Testis (tissue), 3 donors: ENCODE results near the gene BECN2. TPM values are rescaled to one million over a fixed set of nuclear protein-coding genes. Genes with fewer than 3 reads are reported as not detected.

Source experiments
- DNase-seq: peaks from one replicate; pipeline ENCODE4 v3.0.0-alpha.2; 2019
- H3K27ac ChIP-seq, 2 donors: fragments of 200-600 bp; sonication (generic); one replicate each; pipeline ENCODE4 v1.5.1; 2019
- H3K27me3 ChIP-seq: fragments of 200-600 bp; sonication (generic); one replicate; pipeline ENCODE4 v1.5.1; 2019
- H3K36me3 ChIP-seq: fragments of 200-600 bp; sonication (generic); one replicate; pipeline ENCODE4 v1.5.1; 2017; ENCODE audit warnings: low read depth; ENCODE audit errors: missing control alignments
- H3K4me1 ChIP-seq: fragments of 200-600 bp; sonication (generic); one replicate; pipeline ENCODE4 v1.5.1; 2019
- H3K4me3 ChIP-seq, 2 donors: fragments of 200-600 bp; sonication (generic); one replicate each; pipeline ENCODE4 v1.5.1; 2017 to 2019
- H3K9me3 ChIP-seq: fragments of 200-600 bp; sonication (generic); one replicate; pipeline ENCODE4 v1.5.1; 2017
- CTCF ChIP-seq, 3 experiments: fragments of 450-650 bp in 2 of 3; fragments of 200-600 bp in 1 of 3; sonication (generic) in 1 of 3; IDR thresholded peaks; one replicate each; pipeline ENCODE4 v1.5.1; 2016 to 2019; ENCODE audit warnings: antibody characterized with exemption in 3 of 3, mild to moderate bottlenecking in 2 of 3, moderate library complexity in 1 of 3
- POLR2A ChIP-seq: fragments of 450-650 bp; IDR thresholded peaks from one replicate; pipeline ENCODE4 v1.6.1; 2017; ENCODE audit warnings: antibody characterized with exemption, mild to moderate bottlenecking, moderate library complexity
- WGBS, 2 donors: methylation state at CpG; one replicate each; pipeline ENCODE4 v1.1.5; 2018; 5-methylcytosine and 5-hydroxymethylcytosine counted together
- intact Hi-C: fragments of 100-400 bp; cut with DNase I; formaldehyde crosslinking; loops from one replicate; pipeline ENCODE4 v1.15.1; 2023; ENCODE audit warnings: low total_unique reads
- polyA plus RNA-seq: library from polyadenylated mRNA; stranded (reverse); fragments of 350-450 nt; fragmentation: Illumina TruSeq; extraction: RNeasy Lipid Tissue Mini Kit (QIAGEN cat#74804); gene quantifications from one replicate; pipeline ENCODE4 v1.2.3, GENCODE V29; 2014; ENCODE audit warnings: low read depth, low replicate concordance; ENCODE audit not compliant: insufficient read depth
- total RNA-seq, 2 donors: library from RNA; depleted of rRNA; stranded (reverse); fragments of >200 nt; gene quantifications; one replicate each; pipeline ENCODE4 v1.2.3, GENCODE V29; 2016

Gene BECN2
- total and polyA plus RNA-seq, 3 donors from 2014 or later: not detected

- H3K36me3 ChIP-seq: no peaks in the 10 kb centered on the region
- no peak overlapping the region for H3K4me3 ChIP-seq
- H3K27me3 ChIP-seq: no peaks in the 10 kb centered on the region
- H3K27ac ChIP-seq: no peak overlapping the region
- TF ChIP-seq POLR2A (no peak), CTCF (IDR thresholded peaks at IDR 0.05) (no peak)
- WGBS, 2 donors: 38 to 52% methylated on average over 12 of the region's 12 CpGs
- H3K4me1 ChIP-seq: peaks cover 5% of the 10 kb centered on the region
- intact Hi-C loops: no loop called here
- H3K9me3 ChIP-seq: no peaks in the 10 kb centered on the region
- DNase-seq: peak; percentile 80
Measured at GRCh38 chr1:241934201-241934848, 23.2 kb upstream of the BECN2 start.

- no peak overlapping the region for H3K27ac ChIP-seq
- H3K4me3 ChIP-seq: no peak overlapping the region
- 30 to 31% methylated on average over 7 of the region's 7 CpGs for WGBS, 2 donors
- intact Hi-C loops: no loop called here
- H3K4me1 ChIP-seq: peaks cover 5% of the 10 kb centered on the region
- no peaks in the 10 kb centered on the region for H3K27me3 ChIP-seq
- TF ChIP-seq CTCF (IDR thresholded peaks at IDR 0.05): no peak
- H3K9me3 ChIP-seq: no peaks in the 10 kb centered on the region
- DNase-seq: peak; percentile 62
- H3K36me3 ChIP-seq: no peaks in the 10 kb centered on the region
Measured at GRCh38 chr1:241934866-241935265, 22.7 kb upstream of the BECN2 start.

- Histone ChIP-seq H3K4me3 (no peak overlapping the region), H3K27ac (no peak overlapping the region), H3K36me3 (no peaks in the 10 kb centered on the region), H3K9me3 (no peaks in the 10 kb centered on the region), H3K27me3 (no peaks in the 10 kb centered on the region), H3K4me1 (peaks cover 4% of the 10 kb centered on the region)
- no peak for DNase-seq
- intact Hi-C loops: no loop called here
- no peak for TF ChIP-seq POLR2A
- TF ChIP-seq CTCF (IDR thresholded peaks at IDR 0.05): no peak
- 62 to 76% methylated on average over 1 of the region's 1 CpG for WGBS, 2 donors
Measured at GRCh38 chr1:241939798-241940197, 17.8 kb upstream of the BECN2 start.

- Histone ChIP-seq H3K27ac (no peak overlapping the region), H3K4me3 (no peak overlapping the region), H3K36me3 (no peaks in the 10 kb centered on the region), H3K9me3 (no peaks in the 10 kb centered on the region), H3K4me1 (no peaks in the 10 kb centered on the region), H3K27me3 (no peaks in the 10 kb centered on the region)
- TF ChIP-seq POLR2A (no peak), CTCF (IDR thresholded peaks at IDR 0.05) (no peak)
- no peak for DNase-seq
- 87 to 90% methylated on average over 4 of the region's 4 CpGs for WGBS, 2 donors
- intact Hi-C loops: no loop called here
Measured at GRCh38 chr1:241942738-241943137, 14.8 kb upstream of the BECN2 start.

- Histone ChIP-seq H3K4me3 (no peak overlapping the region), H3K4me1 (no peaks in the 10 kb centered on the region), H3K9me3 (no peaks in the 10 kb centered on the region), H3K36me3 (no peaks in the 10 kb centered on the region), H3K27me3 (no peaks in the 10 kb centered on the region), H3K27ac (no peak overlapping the region)
- DNase-seq: no peak
- intact Hi-C loops: no loop called here
- 72 to 74% methylated on average over 5 of the region's 5 CpGs for WGBS, 2 donors
- no peak for TF ChIP-seq CTCF (IDR thresholded peaks at IDR 0.05)
- TF ChIP-seq POLR2A: no peak
Measured at GRCh38 chr1:241944300-241944699, 13.3 kb upstream of the BECN2 start.
